LHCN-M2 (cell line): ENCODE data around the gene CDH3. TPM values are rescaled to one million over a fixed set of nuclear protein-coding genes. Genes with fewer than 3 reads are reported as not detected.

Source experiments
- DNase-seq: peaks from one replicate; pipeline ENCODE4 v3.0.0-alpha.2; 2012; ENCODE audit warnings: low read depth
- polyA plus RNA-seq: library from polyadenylated mRNA; unstranded; fragments of >200 nt; gene quantifications from one replicate; pipeline ENCODE4 v1.2.1, GENCODE V29; 2012; ENCODE audit warnings: missing spikeins
- total RNA-seq: library from RNA; depleted of rRNA; stranded (reverse); fragments of >200 nt; gene quantifications from 2 replicates; pipeline ENCODE4 v1.2.3, GENCODE V29; 2014; rRNA removed

Gene CDH3
- not detected in 2 replicates for total RNA-seq
- polyA plus RNA-seq: not detected

DNA sequence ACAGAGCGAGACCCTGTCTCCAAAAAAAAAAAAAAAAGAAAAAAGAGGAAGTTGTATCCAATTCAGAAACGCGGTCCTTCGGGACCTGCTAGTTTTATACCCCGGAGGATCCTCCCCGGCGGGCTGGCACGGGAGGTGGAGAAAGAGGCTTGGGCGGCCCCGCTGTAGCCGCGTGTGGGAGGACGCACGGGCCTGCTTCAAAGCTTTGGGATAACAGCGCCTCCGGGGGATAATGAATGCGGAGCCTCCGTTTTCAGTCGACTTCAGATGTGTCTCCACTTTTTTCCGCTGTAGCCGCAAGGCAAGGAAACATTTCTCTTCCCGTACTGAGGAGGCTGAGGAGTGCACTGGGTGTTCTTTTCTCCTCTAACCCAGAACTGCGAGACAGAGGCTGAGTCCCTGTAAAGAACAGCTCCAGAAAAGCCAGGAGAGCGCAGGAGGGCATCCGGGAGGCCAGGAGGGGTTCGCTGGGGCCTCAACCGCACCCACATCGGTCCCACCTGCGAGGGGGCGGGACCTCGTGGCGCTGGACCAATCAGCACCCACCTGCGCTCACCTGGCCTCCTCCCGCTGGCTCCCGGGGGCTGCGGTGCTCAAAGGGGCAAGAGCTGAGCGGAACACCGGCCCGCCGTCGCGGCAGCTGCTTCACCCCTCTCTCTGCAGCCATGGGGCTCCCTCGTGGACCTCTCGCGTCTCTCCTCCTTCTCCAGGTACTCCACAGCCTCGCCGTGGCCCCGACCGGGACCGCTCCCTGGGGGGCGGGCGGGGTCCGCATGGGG, at the start of gene CDH3:
CDH3 (plus strand) TSS at position 596 of the 779 bp plus-strand sequence; CDS start at position 666, 70 bp downstream.
- no peak for DNase-seq

DNA sequence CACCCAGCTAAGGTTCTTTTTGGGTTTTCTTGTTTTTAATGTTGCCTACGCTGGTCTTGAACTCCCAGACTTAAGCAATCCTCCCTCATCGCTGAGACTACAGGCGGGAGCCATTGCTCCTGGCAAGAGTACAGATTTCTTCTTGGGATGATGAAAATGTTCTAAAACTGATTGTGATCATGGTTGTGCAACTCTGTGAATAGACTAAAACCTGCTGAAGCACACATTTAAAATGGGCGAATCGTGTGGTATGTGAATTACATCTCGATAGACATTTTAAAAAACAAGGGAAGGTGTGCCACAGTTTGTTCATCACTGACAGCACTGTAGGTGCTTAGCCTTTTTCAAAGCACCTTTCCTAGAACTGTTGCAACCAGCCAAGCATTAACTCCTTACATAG, 48.8 kb upstream of the CDH3 start:
- no peak for DNase-seq

DNA sequence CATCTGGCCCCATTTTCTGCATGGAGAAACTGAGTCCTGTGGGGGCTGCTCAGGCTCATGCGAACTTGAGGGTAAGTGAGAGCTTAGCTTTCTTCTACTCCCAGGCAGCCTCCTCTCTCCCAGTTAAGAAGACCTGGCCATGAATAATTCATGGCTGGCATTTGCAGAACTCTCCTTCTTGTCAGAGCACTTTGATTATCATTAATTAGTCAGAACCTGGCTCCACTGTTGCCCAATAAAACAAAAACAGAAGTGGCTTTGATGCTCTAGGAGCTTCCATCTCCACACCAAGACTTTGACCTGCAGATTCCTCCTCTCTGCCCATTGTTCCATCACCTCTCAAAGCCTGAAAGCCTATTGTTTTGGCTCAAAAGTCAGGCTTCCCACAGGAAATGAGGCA, 45.5 kb upstream of the CDH3 start:
- DNase-seq: no peak

DNA sequence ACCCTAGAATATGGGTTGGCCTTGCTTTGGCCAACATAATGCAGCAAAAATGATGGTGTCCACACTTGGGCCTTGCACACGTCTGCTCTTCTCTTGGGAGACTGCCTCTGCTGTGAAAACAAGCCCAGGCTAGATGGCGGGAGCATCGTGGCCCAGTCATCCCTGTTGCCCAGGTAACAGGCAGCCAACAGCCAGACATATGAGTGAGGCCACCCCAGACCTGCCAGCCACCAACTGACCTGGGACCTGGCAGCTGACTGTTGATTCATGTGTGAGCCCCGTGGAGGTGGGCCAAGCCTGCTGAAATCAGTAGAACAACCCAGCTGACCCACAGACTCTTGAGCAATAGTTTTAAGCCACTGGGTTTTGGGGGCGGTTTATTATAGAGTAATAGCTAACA, 39.4 kb upstream of the CDH3 start:
- peak; percentile 27 for DNase-seq

DNA sequence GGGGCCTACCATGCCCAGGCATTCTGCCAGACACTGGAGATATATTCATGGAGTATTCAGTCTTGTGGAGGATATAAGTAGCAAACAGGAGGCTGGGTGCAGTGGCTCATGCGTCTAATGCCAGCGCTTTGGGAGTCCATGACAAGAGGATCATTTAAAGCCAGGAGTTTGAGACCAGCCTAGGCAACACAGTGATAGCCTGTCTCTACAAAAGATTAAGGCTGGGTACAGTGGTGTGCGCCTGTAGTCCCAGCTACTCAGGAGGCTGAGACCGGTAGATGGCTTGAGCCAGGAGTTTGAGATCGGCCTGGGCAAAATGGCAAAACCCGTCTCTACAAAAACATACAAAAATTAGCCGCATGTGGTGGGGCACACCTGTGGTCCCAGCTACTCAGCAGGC, 37.7 kb upstream of the CDH3 start:
- no peak for DNase-seq

DNA sequence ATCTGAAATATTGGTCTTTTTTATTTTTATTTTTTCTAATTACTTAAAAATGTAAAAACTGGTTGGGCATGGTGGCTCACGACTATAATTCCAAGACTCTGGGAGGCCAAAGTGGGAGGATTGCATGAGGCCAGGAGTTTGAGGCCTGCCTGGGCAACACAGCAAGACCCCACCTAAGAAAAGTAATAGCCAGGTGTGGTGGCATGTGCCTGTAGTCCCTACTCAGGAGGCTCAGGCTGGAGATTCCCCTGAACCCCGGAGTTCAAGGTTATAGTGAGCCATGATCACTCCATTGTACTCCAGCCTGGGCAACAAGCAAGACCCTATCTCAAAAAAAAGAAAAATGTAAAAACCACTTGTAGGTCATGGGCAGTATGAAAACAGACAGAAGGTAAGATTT, 36.8 kb upstream of the CDH3 start:
- DNase-seq: no peak

DNA sequence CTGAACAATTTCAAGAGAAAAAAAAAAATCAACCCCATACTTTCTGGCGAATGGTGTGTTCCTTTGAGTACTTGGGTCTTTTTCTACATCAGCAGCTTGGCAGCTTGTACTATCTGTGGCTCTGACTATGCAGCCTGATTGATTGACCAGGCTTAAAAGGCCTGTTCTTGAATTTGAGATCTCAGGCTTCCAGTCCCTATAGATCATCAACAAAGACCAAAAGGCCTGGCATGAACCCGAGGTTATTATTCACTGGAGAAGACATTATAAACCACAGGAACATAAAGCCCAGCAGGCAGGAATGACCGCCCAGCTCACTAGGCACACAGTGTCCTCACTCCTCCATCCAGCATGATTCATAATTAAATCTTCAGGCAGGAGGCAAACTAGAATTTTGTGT, 32.1 kb upstream of the CDH3 start:
- peak; percentile 40 for DNase-seq

DNA sequence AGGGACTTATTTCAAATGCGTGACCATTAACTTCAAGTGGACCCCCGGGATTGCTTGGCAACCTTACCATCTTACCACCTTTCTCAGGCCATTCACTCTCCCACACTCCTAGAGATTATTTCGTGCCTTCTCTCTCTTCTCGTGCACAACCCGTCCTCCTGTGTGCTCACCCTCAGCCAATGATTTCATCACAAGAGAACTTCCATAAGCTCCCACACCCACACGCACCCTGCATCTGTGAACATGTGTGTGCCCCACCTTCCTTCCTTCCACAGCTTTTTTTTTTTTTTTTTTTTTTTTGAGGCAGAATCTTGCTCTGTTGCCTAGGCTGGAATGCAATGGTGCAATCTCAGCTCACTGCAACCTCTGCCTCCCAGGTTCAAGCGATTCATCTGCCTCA, 27.4 kb upstream of the CDH3 start:
- no peak for DNase-seq

DNA sequence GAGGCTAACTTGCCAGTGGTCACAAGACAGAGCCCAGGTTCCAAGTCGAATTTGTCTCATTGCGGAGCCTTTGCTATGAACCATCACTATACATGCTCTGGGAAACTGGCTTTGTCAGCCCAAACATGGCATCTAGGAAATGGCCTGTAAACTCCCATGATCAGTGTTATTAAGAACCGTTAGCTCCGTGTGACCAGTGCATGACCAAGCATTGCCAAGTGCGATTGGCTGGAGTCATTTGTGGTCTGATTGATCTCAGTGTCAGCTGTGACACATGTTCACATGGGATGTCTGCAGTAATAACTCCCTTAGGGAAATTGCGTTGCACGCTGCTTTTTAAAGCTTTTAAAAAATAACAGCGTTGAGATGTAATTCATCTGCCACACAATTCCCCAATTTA, 18.6 kb upstream of the CDH3 start:
- peak; percentile 49 for DNase-seq

DNA sequence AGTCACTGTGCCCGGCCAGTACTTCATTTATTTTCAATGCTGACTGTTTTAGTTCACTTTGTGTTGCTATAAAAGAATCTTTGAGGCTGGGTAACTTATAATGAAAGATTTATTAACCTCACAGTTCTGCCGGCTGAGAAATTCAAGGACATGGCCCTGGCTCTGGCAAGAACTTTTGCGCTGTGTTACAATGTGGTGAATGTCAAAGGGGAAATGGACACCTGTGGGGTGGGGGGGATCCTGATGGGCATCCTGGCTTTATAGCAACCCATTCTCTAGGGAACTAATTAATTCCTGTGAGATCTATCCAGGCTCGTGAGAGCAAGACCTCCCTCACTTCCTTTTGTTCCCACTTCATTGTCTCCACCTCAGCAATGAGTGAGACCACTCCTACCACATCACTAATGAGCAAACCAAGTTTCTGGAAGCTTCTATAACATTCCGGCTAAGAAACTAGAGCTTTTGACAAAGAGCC, 17.1 kb upstream of the CDH3 start:
- DNase-seq: peak; percentile 25

DNA sequence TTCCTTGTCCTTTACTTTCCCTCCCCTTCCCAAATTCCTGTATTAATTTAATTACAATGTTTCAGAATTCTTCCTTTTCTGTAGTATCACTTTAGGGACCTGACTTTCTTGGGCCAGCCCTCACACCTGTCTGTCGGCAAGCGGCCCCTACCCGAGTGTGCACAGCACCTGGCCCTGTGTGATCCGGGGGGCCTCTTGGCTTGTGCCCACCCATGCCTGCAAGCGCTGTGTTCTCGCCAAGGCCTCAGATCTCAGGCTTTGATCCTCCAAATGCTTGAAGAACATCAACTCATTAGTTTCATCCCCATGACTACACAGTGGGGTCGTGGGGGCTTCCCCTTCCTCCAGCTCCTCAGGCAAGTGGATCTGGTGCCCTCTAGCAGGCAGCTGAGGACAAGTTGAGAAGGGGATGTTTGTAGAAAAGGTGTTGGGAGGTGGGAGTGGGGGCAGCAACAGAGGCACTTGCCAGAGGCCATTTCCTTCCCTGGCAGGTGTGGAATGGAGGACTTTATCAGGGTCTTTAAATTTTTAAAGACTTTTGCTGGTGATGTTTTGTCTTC, 15.7 kb upstream of the CDH3 start:
- no peak for DNase-seq

DNA sequence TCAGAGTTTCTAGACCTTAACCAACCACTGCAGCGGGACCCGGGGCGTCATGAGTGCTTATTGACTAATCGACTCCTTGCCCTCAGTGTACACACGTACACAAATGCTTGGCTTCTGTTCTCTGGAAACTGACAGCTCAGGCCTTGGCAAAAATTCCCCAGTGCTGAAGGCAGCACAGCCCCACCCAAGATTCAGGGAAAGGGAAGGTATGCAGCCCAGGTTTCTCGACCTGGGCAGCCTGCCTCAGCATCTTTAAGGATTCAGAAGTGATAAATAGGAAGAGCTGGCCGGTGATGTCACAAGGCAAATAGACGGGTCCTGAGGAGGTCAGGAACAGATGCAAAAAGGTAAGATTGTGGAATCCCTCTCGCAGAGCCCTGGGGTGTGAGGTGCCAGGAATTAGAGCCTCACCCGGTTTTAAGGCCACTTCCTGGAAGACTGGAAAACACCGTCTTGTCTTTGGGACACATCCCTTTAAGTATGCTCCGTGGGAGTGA, 9.0 kb upstream of the CDH3 start:
- no peak for DNase-seq

DNA sequence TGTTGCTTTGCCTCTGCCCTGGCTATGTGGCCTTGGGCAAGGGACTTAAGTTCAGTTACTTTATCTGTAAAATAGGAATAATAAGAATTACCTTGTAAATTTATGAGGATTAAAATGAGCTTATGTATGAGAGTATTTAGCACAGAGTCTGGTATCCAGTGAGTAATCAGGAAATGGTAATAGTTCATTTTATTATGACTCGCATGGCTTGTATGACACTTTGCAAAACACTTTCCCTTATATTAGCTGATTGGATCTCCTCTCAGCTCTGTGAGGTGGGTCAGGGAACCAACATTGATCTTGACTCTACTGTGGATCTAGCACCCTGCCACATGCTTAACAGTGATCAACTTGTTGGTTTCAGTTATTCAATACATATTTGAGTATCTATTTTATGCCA, 8.3 kb upstream of the CDH3 start:
- no peak for DNase-seq

DNA sequence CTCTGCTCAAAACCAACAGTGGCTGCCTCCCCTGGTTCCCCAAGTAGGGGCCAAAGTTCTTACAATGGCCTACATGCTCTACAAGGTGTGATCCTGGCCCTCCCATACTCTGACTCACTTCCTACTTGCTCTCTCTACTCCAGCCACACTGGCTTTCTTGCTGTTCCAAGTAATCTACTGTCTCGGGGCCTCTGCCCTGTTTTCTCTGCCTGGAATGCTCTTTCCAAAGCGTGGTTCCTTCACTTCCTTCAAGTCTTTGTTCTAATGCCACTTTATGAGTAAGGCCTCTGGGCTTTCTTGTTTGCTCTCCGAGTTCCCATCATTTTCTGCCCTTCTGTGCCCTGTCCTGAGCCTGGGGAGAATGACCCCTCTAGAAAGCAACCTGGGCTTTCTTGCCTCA, 4.1 kb upstream of the CDH3 start:
- DNase-seq: no peak

DNA sequence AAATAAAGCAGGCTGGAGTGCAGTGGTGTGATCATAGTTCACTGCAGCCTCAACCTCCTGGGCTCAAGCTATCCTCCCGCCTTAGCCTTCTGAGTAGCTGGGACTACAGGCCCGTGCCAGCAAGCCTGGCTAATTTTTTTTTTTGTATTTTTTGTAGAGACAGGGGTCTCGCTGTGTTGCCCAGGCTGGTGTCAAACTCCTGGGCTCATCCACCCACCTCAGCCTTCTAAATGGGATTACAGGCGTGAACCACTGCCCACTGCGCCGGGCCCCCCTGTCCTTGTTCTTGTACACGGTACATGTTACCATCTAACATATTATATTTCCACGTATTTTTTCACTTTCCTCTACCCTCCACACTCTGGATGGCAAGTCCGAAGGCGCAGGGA, 3.1 kb upstream of the CDH3 start:
- DNase-seq: no peak

DNA sequence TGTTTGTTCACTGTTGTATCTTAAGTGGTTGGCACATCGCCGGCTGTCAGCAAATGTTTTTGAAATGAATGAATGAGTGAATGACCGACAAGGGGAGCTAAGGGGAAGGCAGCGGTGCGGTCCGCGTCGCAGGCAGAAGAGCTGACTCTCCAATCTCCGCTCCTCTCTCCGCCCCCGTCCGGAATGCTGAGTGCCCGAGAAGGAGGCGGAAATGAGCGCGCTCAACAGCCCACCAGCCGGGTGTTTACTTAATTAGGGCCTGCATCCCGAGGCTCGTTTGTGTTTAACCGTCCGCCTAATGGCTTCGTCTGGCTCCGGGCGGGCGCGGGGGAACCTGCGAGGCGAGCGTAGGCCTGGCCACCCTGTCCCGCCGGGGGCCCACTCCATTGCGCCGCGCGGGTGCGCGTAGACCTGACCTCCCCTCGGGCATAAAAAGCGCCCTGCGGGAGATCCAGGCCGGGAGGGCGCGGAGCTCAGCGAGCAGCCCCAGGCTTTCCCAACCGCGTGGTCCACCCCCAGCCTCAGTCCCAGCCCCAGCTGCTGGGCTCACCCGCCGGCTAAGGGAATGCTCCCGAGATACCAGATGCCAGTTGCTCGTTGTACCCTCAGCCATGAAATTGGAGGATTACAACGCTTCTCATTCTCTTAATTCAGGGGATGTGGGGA, 2.5 kb upstream of the CDH3 start:
- no peak for DNase-seq

DNA sequence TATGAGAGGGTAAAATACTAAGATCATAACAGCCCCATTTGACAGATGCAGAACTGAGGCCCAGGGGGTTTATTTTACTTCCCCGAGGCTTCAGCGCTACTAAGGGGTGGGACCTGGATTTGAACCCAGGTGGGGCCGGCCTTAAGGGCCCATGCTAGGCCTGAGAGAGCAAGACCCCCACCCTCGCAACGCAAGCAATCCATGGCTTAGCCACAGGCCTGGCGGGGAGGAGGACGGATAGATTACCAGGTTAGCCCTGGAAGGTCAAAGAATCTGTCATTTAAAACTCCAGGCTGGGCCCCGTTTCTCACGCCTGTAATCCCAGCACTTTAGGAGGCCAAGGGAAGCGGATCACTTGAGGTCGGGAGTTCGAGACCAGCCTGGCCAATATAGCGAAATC, 1.9 kb upstream of the CDH3 start:
- DNase-seq: no peak

DNA sequence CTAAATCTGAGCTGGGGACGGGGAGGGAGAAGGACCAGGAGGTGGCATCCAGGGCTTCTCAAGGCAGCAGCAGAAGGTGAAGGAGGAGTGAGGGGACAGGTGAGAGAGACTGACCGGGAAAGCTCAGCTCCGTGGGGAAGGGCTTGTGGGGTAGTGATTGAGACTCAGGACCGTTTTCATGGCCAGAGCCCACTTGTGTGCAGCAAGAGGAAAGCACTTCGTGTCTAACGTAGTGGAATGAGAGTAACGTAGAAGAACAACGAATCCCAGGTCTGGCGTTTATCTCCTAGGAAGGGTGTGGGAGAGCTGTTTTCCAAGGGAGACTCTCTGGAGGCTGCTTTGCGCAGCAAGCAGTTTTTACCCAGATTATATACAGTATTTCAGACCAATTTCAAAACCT, 1.3 kb upstream of the CDH3 start:
- DNase-seq: no peak

DNA sequence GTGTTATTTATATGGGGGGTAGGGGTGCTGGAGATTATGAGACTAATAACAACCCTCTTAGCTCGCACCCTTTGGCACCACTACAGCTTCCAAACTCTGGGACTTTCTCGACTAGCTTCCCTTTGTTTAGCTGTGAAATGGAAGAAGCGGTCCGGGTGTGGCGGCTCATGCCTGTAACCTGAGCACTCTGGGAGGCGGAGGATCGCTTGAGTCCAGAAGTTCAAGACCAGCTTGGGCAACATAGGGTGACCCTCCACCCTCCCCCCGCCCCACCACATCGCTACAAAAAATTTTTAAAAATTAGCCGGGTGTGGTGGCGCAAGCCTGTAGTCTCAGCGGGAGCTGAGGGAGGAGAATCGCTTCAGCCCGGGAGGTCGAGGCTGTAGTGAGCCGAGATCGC, 814 bp upstream of the CDH3 start:
- DNase-seq: no peak

DNA sequence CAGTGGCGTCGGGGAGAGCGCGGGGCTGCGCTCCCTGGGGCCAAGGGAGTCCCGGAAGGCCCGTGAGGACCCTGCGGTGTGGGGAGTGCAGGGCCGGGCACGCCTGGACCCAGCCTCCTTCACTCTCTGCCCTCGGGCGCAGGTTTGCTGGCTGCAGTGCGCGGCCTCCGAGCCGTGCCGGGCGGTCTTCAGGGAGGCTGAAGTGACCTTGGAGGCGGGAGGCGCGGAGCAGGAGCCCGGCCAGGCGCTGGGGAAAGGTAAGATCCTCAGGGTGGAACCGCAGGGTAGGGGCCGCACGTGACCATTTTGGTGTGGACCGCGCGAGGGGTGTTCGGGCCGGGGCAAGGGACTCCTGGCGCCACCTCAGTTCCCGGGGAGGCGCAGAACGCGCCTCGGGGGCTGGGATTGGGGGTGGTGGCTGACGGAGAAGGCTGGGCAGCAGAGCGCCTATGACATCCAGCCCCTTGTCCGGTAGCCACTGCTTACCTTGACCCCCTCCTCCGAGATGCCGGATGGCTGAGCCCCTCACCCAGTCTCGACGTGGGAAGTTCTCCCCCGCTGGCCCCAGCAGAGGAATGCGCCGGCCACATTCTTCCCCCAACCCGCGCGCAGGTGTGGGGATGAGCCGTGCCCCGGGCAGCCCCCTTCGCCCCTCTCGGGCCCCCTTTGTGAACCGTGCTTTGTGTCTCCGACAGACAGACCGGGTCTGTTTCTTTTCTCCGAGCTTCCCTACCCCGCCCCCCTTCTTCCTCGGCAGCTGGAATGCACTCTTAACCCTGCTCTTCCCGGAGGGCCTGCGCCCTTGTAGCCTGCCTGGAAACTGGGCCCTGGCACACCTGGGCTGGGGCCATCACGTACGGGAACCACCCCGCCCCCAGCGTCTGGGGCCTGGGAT, 631 bp downstream of the CDH3 start:
- DNase-seq: no peak

DNA sequence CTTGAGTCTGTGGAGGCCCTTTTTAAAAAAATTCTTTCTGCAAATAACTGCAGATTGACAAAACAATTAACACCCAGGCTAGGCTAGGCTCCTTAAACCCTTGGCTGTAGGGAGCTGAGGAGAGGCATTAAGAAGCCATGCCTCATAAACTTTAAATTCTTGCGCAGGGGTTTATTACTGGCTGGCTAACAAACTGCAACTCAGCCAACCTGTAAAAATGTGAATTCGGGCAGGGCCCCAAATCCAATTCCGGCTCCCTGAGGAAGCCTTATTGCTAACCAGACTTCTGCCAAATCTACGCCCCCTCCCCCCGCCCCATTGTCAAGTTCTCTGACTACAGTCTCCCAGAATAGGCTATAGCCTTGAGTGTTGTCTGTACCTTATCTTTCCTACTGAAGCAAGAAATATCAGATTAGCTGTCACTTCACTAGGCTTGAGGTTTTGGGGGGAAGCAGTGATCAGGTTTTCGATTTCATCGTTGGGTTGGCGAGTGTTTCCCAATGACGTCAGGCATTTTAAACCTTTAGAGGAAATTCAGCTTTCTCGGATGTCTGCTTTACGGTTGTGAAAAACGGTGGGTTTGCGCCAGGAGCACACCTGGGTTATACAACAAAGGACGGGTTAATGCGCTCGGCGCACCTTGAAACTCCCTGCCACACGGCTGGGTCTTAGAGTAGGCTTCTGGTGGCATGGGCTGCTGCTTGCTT, 2.0 kb downstream of the CDH3 start:
- no peak for DNase-seq
